ENCODE data around the gene FAM200B. TPM values are rescaled to one million over a fixed set of nuclear protein-coding genes. Genes with fewer than 3 reads are reported as not detected.

The FAM200B gene
- total and polyA plus RNA-seq, 2 donors (not counting 1 experiment from before 2014, with no cell fraction given) = 22.6 to 35.1 TPM

DNA sequence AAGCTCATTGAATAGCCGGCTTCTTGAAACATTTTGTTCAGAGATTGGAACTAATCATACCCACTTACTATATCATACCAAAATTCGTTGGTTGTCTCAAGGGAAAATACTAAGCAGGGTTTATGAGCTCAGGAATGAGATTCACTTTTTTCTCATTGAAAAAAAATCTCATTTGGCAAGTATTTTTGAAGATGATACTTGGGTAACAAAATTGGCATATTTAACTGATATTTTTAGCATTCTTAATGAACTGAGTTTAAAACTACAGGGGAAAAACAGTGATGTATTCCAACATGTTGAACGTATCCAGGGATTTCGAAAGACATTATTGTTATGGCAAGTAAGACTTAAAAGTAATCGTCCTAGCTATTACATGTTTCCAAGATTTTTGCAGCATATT lies 6.4 kb downstream of the FAM200B start:
- H3K4me3 ChIP-seq (replicated peaks in 1 of 4; ENCODE audit: control extremely low read depth in 1 of 4, insufficient read depth in 1 of 4, low read depth in 3 of 4, low read length in 4 of 4) = no peak overlapping the region
- no peaks in the 10 kb centered on the region for H4K20me1 ChIP-seq (ENCODE audit: control insufficient read depth, extremely low read depth, insufficient read depth, low read length)
- peaks cover 19% of the 10 kb centered on the region for H3K4me1 ChIP-seq (ENCODE audit: control insufficient read depth, extremely low read depth, insufficient read depth, low read length)
- no peak overlapping the region for H2AFZ ChIP-seq (ENCODE audit: low read length)
- peaks cover 3% of the 10 kb centered on the region for H3K36me3 ChIP-seq (ENCODE audit: control insufficient read depth, insufficient read depth, low read length)
- H3K27me3 ChIP-seq (ENCODE audit: control insufficient read depth, insufficient read depth, low read length) = no peaks in the 10 kb centered on the region
- no peaks in the 10 kb centered on the region for H3K9me3 ChIP-seq (ENCODE audit: control insufficient read depth, insufficient read depth, low read depth, low read length)
- no peak overlapping the region for H3K27ac ChIP-seq (ENCODE audit: insufficient read depth, low read length)
- peaks cover 26% of the 10 kb centered on the region for H3K79me2 ChIP-seq (ENCODE audit: control insufficient read depth, insufficient read depth, low read length)
- TF ChIP-seq EZH2 (IDR thresholded peaks at IDR 0.05; ENCODE audit: low read length, missing control alignments) = no peak
- no peak for TF ChIP-seq CTCF (conservative IDR thresholded peaks at IDR 0.05 in 1 of 2, IDR thresholded peaks at IDR 0.05 in 1 of 2; ENCODE audit: low read depth in 1 of 2, low read length in 2 of 2)
- no peak overlapping the region for H3K9ac ChIP-seq (ENCODE audit: insufficient read depth, low read length)
- DNase-seq (ENCODE audit: low read depth in 2 of 2) = no peak
- H3K4me2 ChIP-seq (ENCODE audit: extremely low read depth, insufficient read depth, low read length) = no peak overlapping the region

- H3K4me2 ChIP-seq (ENCODE audit: extremely low read depth, insufficient read depth, low read length) = no peak overlapping the region
- no peaks in the 10 kb centered on the region for H3K9me3 ChIP-seq (ENCODE audit: control insufficient read depth, insufficient read depth, low read depth, low read length)
- H3K79me2 ChIP-seq (ENCODE audit: control insufficient read depth, insufficient read depth, low read length) = peaks cover 12% of the 10 kb centered on the region
- H4K20me1 ChIP-seq (ENCODE audit: control insufficient read depth, extremely low read depth, insufficient read depth, low read length) = no peaks in the 10 kb centered on the region
- no peak overlapping the region for H3K9ac ChIP-seq (ENCODE audit: insufficient read depth, low read length)
- peak overlapping the region; percentile 52 for H3K27ac ChIP-seq (ENCODE audit: insufficient read depth, low read length)
- no peak overlapping the region for H2AFZ ChIP-seq (ENCODE audit: low read length)
- no peak overlapping the region for H3K4me3 ChIP-seq (replicated peaks in 1 of 4; ENCODE audit: control extremely low read depth in 1 of 4, insufficient read depth in 1 of 4, low read depth in 3 of 4, low read length in 4 of 4)
- H3K36me3 ChIP-seq (ENCODE audit: control insufficient read depth, insufficient read depth, low read length) = peaks cover 3% of the 10 kb centered on the region
- no peak for TF ChIP-seq EZH2 (IDR thresholded peaks at IDR 0.05; ENCODE audit: low read length, missing control alignments)
- TF ChIP-seq CTCF (conservative IDR thresholded peaks at IDR 0.05 in 1 of 2, IDR thresholded peaks at IDR 0.05 in 1 of 2; ENCODE audit: low read depth in 1 of 2, low read length in 2 of 2) = no peak
- H3K4me1 ChIP-seq (ENCODE audit: control insufficient read depth, extremely low read depth, insufficient read depth, low read length) = peaks cover 17% of the 10 kb centered on the region
- H3K27me3 ChIP-seq (ENCODE audit: control insufficient read depth, insufficient read depth, low read length) = no peaks in the 10 kb centered on the region
- peak in 1 of 2 donors; percentile 49 for DNase-seq (ENCODE audit: low read depth in 2 of 2)
Measured at GRCh38 chr4:15689540-15689939, 7.9 kb downstream of the FAM200B start.

DNA sequence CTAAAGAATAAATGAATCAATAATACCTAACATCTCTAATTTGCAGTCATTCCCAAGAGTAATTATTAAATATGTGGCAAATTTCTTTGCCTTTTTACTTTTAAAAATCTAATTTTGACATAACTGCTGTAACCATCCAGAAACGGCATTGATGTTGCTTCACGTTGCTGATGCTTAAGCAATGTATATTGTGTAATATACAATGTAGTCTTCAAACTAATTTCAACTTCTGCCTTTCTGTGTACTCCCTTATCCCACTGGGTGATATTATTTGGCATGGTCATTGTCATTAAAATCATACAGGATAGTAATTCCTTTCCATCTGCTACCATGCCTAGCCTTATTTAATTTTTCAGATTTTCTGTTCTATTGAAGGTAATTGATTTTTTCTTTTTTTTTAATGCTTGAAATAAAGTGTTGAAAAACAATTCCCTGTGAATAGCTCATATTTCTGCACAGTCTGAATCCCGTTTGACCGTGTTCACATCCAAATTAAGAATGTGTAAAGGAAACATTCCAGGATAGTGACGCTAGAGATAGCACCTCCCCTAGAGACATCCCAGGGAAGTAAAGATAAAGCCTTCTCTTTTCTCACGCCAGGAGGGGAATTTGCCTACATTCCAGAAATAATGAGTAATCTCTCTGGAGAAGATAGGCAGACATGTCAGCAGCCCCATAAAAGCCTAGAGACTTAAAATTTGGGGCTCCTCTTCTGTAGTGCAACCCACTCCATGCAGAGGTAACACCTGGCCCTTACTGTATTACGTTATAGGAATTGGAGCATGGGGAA lies 8.6 kb downstream of the FAM200B start:
- no peak for TF ChIP-seq EZH2 (IDR thresholded peaks at IDR 0.05; ENCODE audit: low read length, missing control alignments)
- no peak for TF ChIP-seq CTCF (conservative IDR thresholded peaks at IDR 0.05 in 1 of 2, IDR thresholded peaks at IDR 0.05 in 1 of 2; ENCODE audit: low read depth in 1 of 2, low read length in 2 of 2)
- Histone ChIP-seq H3K79me2 (ENCODE audit: control insufficient read depth, insufficient read depth, low read length) (peaks cover 5% of the 10 kb centered on the region), H3K4me1 (ENCODE audit: control insufficient read depth, extremely low read depth, insufficient read depth, low read length) (peaks cover 18% of the 10 kb centered on the region), H3K4me3 (replicated peaks in 1 of 4; ENCODE audit: control extremely low read depth in 1 of 4, insufficient read depth in 1 of 4, low read depth in 3 of 4, low read length in 4 of 4) (no peak overlapping the region), H3K36me3 (ENCODE audit: control insufficient read depth, insufficient read depth, low read length) (peaks cover 3% of the 10 kb centered on the region), H3K27me3 (ENCODE audit: control insufficient read depth, insufficient read depth, low read length) (no peaks in the 10 kb centered on the region), H4K20me1 (ENCODE audit: control insufficient read depth, extremely low read depth, insufficient read depth, low read length) (no peaks in the 10 kb centered on the region), H3K4me2 (ENCODE audit: extremely low read depth, insufficient read depth, low read length) (peak overlapping the region; percentile 21), H3K9me3 (ENCODE audit: control insufficient read depth, insufficient read depth, low read depth, low read length) (no peaks in the 10 kb centered on the region), H2AFZ (ENCODE audit: low read length) (no peak overlapping the region), H3K9ac (ENCODE audit: insufficient read depth, low read length) (no peak overlapping the region), H3K27ac (ENCODE audit: insufficient read depth, low read length) (peak overlapping the region; percentile 61)
- peak; percentile 64 to 98 for DNase-seq (ENCODE audit: low read depth in 2 of 2)

All from fibroblast of lung (primary cell).